PC-3 (cell line): ENCODE measurements around the gene OBP2A. TPM values are rescaled to one million over a fixed set of nuclear protein-coding genes. Genes with fewer than 3 reads are reported as not detected.

Source experiments
- ATAC-seq: fragments of 200-7000 bp; cut with Tn5 transposase; 2 replicates; pipeline ENCODE4 v1.9.1; 2020; ENCODE audit warnings: mild to moderate bottlenecking, moderate library complexity
- BruUV-seq: library from RNA; stranded (reverse); fragments of 400-500 nt; replicated peaks from 2 replicates; lab custom pipeline; 2021; lab: Mats Ljungman, UMichigan
- CTCF ChIA-PET: fragments of 300-600 bp; sonication (Branson Sonifier 250); formaldehyde crosslinking; loops from one replicate; lab custom pipeline; 2022; ENCODE audit warnings: antibody characterized with exemption; lab: Charles Lee
- POLR2A ChIA-PET: fragments of 300-600 bp; sonication (Branson Sonifier 250); formaldehyde crosslinking; loops from one replicate; lab custom pipeline; 2022; ENCODE audit warnings: antibody characterized with exemption; ENCODE audit not compliant: unreplicated experiment; lab: Charles Lee
- DNase-seq: peaks from one replicate; pipeline ENCODE4 v3.0.0-alpha.2; 2015
- H2AFZ ChIP-seq: fragments of 300-600 bp; sonication (generic); 2 replicates; pipeline ENCODE4 v1.6.0; 2016; ENCODE audit warnings: antibody characterized with exemption, low read length
- H3F3A ChIP-seq: fragments of 300-600 bp; sonication (generic); one replicate; pipeline ENCODE4 v1.6.0; 2017; ENCODE audit warnings: antibody characterized with exemption, low read length, control low read depth, mild to moderate bottlenecking; ENCODE audit not compliant: unreplicated experiment
- H3K27ac ChIP-seq: fragments of 300-600 bp; sonication (generic); 2 replicates; pipeline ENCODE4 v1.5.1; 2016; ENCODE audit warnings: mild to moderate bottlenecking, low read length
- H3K27me3 ChIP-seq: fragments of 300-600 bp; sonication (generic); 2 replicates; pipeline ENCODE4 v1.6.1; 2016; ENCODE audit warnings: low read length, mixed read lengths
- H3K36me3 ChIP-seq: fragments of 300-600 bp; sonication (generic); 2 replicates; pipeline ENCODE4 v1.6.1; 2016; ENCODE audit warnings: low read depth, mixed run types, low read length, mixed read lengths
- H3K4me1 ChIP-seq: fragments of 300-600 bp; sonication (generic); 2 replicates; pipeline ENCODE4 v1.5.1; 2016; ENCODE audit warnings: low read length; ENCODE audit not compliant: insufficient read depth
- H3K4me2 ChIP-seq: fragments of 300-600 bp; sonication (generic); 2 replicates; pipeline ENCODE4 v1.6.0; 2016; ENCODE audit warnings: low read length
- H3K4me3 ChIP-seq: fragments of 300-600 bp; sonication (generic); 2 replicates; pipeline ENCODE4 v1.5.1; 2016; ENCODE audit warnings: mild to moderate bottlenecking, low read length, mixed read lengths
- H3K79me2 ChIP-seq: fragments of 300-600 bp; sonication (generic); 2 replicates; pipeline ENCODE4 v1.6.1; 2017; ENCODE audit warnings: low read length, mixed read lengths
- H3K9ac ChIP-seq: fragments of 300-600 bp; sonication (generic); 2 replicates; pipeline ENCODE4 v1.6.0; 2016; ENCODE audit warnings: mild to moderate bottlenecking, low read length
- H3K9me2 ChIP-seq: fragments of 300-600 bp; sonication (generic); replicated peaks from 2 replicates; pipeline ENCODE4 v1.6.1; 2016; ENCODE audit warnings: mixed run types, low read length, mixed read lengths
- H3K9me3 ChIP-seq: fragments of 300-600 bp; sonication (generic); 2 replicates; pipeline ENCODE4 v1.6.1; 2016; ENCODE audit warnings: low read length, mixed read lengths
- H4K20me1 ChIP-seq: fragments of 300-600 bp; sonication (generic); 2 replicates; pipeline ENCODE4 v1.6.1; 2016; ENCODE audit warnings: low read length, mixed read lengths
- EZH2 ChIP-seq: fragments of 300-600 bp; sonication (generic); IDR thresholded peaks from one replicate; pipeline ENCODE4 v1.6.1; 2017; ENCODE audit warnings: antibody characterized with exemption, mild to moderate bottlenecking, low read length; ENCODE audit not compliant: unreplicated experiment
- EZH2phosphoT487 ChIP-seq: fragments of 300-600 bp; sonication (generic); IDR thresholded peaks from 2 replicates; pipeline ENCODE4 v1.6.1; 2018; ENCODE audit warnings: mild to moderate bottlenecking, antibody characterized with exemption, low read length, borderline replicate concordance
- intact Hi-C: fragments of 100-400 bp; cut with micrococcal nuclease; formaldehyde crosslinking; loops from 2 replicates; pipeline ENCODE4 v1.9.0; 2023
- total RNA-seq: library from RNA; depleted of rRNA; stranded (reverse); fragments of >200 nt; gene quantifications from 2 replicates; pipeline ENCODE4 v1.2.3, GENCODE V29; 2014
- TF ChIP-seq, protein P1 (sequence below): fragments of 300-600 bp; sonication (generic); conservative IDR thresholded peaks from 2 replicates; pipeline ENCODE4 v1.5.1; 2017; ENCODE audit warnings: antibody characterized with exemption, low read depth, mild to moderate bottlenecking, low read length

Gene OBP2A
- total RNA-seq, 1 experiment from 2014 or later, result not detected

DNA sequence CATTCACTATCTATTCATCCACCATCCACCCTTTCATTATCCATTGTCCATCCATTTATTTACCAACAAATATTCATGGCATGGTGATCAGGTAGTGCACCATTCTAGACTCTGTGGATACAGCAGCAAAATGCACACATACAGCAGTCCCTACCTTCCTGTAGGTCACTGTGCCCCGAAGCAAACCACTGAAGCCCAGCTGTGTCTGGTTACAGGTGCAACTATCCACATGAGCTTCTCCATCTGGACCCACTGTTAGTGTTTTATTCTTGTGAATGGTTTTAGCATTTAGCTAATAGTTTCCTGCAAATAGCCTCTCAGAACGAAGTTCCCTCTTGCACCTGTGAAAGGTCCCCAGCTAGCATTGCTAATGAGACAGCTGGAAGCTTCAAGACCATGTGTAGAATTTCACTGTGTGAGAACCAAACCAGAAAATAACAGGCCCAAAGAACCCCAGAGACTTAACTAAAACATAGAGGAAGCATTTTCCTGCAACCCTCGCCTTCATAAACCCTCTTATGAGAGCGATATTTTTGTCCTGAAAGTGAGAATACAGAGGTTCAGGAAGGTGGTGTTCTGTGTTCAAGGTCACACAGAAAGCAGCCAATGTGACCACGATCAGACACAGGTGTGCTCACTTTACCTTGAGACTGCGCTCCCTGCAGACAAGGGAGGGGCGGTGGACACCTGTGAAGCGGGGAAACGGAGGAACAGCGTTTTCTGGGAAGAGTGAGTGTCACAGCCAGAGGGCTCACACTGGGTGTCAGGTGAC is 34.1 kb downstream of the OBP2A start:
- POLR2A ChIA-PET, result no interaction called here
- no TSS peak for BruUV-seq
- Histone ChIP-seq H3K9ac (no peak overlapping the region), H3K27me3 (no peaks in the 10 kb centered on the region), H3K4me1 (no peaks in the 10 kb centered on the region), H2AFZ (no peak overlapping the region), H3K4me3 (no peak overlapping the region), H3K79me2 (no peaks in the 10 kb centered on the region), H3K36me3 (no peaks in the 10 kb centered on the region), H4K20me1 (no peaks in the 10 kb centered on the region), H3K9me2 (no peaks in the 10 kb centered on the region), H3K9me3 (no peaks in the 10 kb centered on the region), H3F3A (no peaks in the 10 kb centered on the region), H3K27ac (no peak overlapping the region), H3K4me2 (no peak overlapping the region)
- CTCF ChIA-PET, result no interaction called here
- ATAC-seq (no peak), DNase-seq (no peak)
- TF ChIP-seq EZH2phosphoT487 (no peak), EZH2 (no peak)
- TF ChIP-seq, protein P1, sequence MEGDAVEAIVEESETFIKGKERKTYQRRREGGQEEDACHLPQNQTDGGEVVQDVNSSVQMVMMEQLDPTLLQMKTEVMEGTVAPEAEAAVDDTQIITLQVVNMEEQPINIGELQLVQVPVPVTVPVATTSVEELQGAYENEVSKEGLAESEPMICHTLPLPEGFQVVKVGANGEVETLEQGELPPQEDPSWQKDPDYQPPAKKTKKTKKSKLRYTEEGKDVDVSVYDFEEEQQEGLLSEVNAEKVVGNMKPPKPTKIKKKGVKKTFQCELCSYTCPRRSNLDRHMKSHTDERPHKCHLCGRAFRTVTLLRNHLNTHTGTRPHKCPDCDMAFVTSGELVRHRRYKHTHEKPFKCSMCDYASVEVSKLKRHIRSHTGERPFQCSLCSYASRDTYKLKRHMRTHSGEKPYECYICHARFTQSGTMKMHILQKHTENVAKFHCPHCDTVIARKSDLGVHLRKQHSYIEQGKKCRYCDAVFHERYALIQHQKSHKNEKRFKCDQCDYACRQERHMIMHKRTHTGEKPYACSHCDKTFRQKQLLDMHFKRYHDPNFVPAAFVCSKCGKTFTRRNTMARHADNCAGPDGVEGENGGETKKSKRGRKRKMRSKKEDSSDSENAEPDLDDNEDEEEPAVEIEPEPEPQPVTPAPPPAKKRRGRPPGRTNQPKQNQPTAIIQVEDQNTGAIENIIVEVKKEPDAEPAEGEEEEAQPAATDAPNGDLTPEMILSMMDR, result no peak
- intact Hi-C loops, result no loop called here

DNA sequence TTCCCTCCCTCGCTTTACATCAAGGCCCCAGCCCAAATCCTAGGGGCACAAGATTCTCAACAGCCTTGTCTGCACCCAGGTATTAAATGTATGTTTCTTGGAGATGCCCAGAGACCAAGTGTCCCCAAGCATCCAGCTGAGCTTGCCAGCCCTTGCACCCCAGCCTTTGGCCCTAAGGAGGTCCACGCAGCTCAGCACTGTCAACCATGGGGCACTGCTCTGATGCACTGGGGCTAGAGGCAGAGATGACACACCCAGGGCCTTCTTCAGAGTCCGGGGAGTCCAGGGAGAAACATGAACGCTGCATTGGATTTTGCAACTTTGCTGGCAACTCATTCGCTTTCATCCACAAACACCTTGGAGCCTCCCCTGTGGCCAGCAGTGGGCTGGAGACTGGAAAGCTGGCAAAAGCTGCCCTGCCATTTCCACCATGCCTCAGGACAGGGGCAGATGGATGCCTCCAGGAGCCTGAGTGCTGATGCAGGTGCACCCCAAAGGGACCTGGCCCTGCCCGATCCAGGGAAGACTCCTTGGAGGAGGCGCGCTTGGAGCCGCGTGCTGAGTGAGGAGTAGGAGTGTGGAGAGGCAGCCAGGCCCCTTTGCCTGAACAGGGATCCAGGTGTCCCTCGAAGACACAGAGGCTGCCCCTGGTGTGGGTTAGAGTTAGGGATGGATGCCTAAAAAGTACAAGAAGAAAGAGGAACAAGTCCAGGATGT is 34.9 kb downstream of the OBP2A start:
- intact Hi-C loops, result no loop called here
- no peak for ATAC-seq
- H3K4me2 ChIP-seq, result no peak overlapping the region
- H2AFZ ChIP-seq, result no peak overlapping the region
- H3K9ac ChIP-seq, result no peak overlapping the region
- no peaks in the 10 kb centered on the region for H3K79me2 ChIP-seq
- no peak overlapping the region for H3K4me3 ChIP-seq
- TF ChIP-seq EZH2 (no peak), EZH2phosphoT487 (no peak)
- TF ChIP-seq, protein P1, result no peak
- no TSS peak for BruUV-seq
- no peaks in the 10 kb centered on the region for H3K27me3 ChIP-seq
- no peak overlapping the region for H3K27ac ChIP-seq
- no peaks in the 10 kb centered on the region for H3K36me3 ChIP-seq
- CTCF ChIA-PET, result no interaction called here
- DNase-seq, result no peak
- no peaks in the 10 kb centered on the region for H3K4me1 ChIP-seq
- POLR2A ChIA-PET, result no interaction called here
- H3K9me3 ChIP-seq, result no peaks in the 10 kb centered on the region
- no peaks in the 10 kb centered on the region for H4K20me1 ChIP-seq
- no peaks in the 10 kb centered on the region for H3K9me2 ChIP-seq
- H3F3A ChIP-seq, result no peaks in the 10 kb centered on the region
